Calu3 (cell line): Measurements from ENCODE around the gene IL17RB. TPM values are rescaled to one million over a fixed set of nuclear protein-coding genes. Genes with fewer than 3 reads are reported as not detected.

ENCODE experiments used
- BruUV-seq: library from RNA; stranded (reverse); fragments of 400-500 nt; replicated peaks from 2 replicates; lab custom pipeline; 2021; lab: Mats Ljungman, UMichigan
- CTCF ChIA-PET: fragments of 300-600 bp; sonication (Branson Sonifier 250); formaldehyde crosslinking; loops from one replicate; lab custom pipeline; 2022; ENCODE audit warnings: antibody characterized with exemption; lab: Charles Lee
- DNase-seq: peaks from one replicate; pipeline ENCODE4 v3.0.0; 2022
- H3K27ac Mint-ChIP-seq: one replicate; pipeline ENCODE4 v1.8.0; 2022; ENCODE audit warnings: mixed read lengths; ENCODE audit not compliant: unreplicated experiment
- H3K27me3 Mint-ChIP-seq: one replicate; pipeline ENCODE4 v1.8.0; 2022; ENCODE audit warnings: mixed read lengths; ENCODE audit not compliant: unreplicated experiment
- H3K36me3 Mint-ChIP-seq: one replicate; pipeline ENCODE4 v1.8.0; 2022; ENCODE audit warnings: mild to moderate bottlenecking, moderate library complexity, mixed read lengths; ENCODE audit not compliant: insufficient read depth, unreplicated experiment
- H3K4me1 Mint-ChIP-seq: one replicate; pipeline ENCODE4 v1.8.0; 2022; ENCODE audit warnings: mild to moderate bottlenecking, low read depth, mixed read lengths; ENCODE audit not compliant: unreplicated experiment
- H3K4me3 Mint-ChIP-seq: one replicate; pipeline ENCODE4 v1.8.0; 2022; ENCODE audit warnings: mild to moderate bottlenecking, low read depth, moderate library complexity, mixed read lengths; ENCODE audit not compliant: unreplicated experiment
- H3K9me3 Mint-ChIP-seq: one replicate; pipeline ENCODE4 v1.8.0; 2022; ENCODE audit warnings: low read depth, mixed read lengths; ENCODE audit not compliant: unreplicated experiment
- CTCF ChIP-seq: fragments of 200-600 bp; IDR thresholded peaks from one replicate; pipeline ENCODE4 v1.8.0; 2022; ENCODE audit warnings: antibody characterized with exemption; ENCODE audit not compliant: unreplicated experiment
- intact Hi-C: fragments of 100-400 bp; cut with micrococcal nuclease; formaldehyde crosslinking; loops from one replicate; pipeline ENCODE4 v1.10.0; 2022; ENCODE audit not compliant: unreplicated experiment
- total RNA-seq: library from RNA; stranded (reverse); gene quantifications from 2 replicates; pipeline ENCODE4 v1.2.3, GENCODE V29; 2022

IL17RB gene
- total RNA-seq, 1 experiment from 2014 or later = 21.9 TPM

GRCh38 chr3:53860196-53860595, 13.8 kb downstream of the IL17RB start:
- CTCF ChIA-PET = interaction anchor here (0.6 kb wide), 1 partner anchor 511 kb away, joined by 4 read pairs; no protein-coding TSS in a partner anchor
- no peak for TF ChIP-seq CTCF
- no TSS peak for BruUV-seq
- H3K9me3 Mint-ChIP-seq = no peaks in the 10 kb centered on the region
- H3K36me3 Mint-ChIP-seq = peaks cover 14% of the 10 kb centered on the region
- intact Hi-C loops = no loop called here
- DNase-seq = no peak
- H3K4me1 Mint-ChIP-seq = no peaks in the 10 kb centered on the region
- no peak overlapping the region for H3K27ac Mint-ChIP-seq
- no peaks in the 10 kb centered on the region for H3K27me3 Mint-ChIP-seq
- H3K4me3 Mint-ChIP-seq = no peak overlapping the region

GRCh38 chr3:53862241-53862640, 15.9 kb downstream of the IL17RB start:
- DNase-seq = no peak
- CTCF ChIA-PET = no interaction called here
- no peak overlapping the region for H3K27ac Mint-ChIP-seq
- H3K27me3 Mint-ChIP-seq = no peaks in the 10 kb centered on the region
- H3K4me3 Mint-ChIP-seq = no peak overlapping the region
- no peaks in the 10 kb centered on the region for H3K9me3 Mint-ChIP-seq
- H3K4me1 Mint-ChIP-seq = no peaks in the 10 kb centered on the region
- peaks cover 14% of the 10 kb centered on the region for H3K36me3 Mint-ChIP-seq
- no TSS peak for BruUV-seq
- intact Hi-C loops = no loop called here
- no peak for TF ChIP-seq CTCF

- Mint-ChIP-seq H3K4me3 (no peak overlapping the region), H3K27me3 (no peaks in the 10 kb centered on the region), H3K36me3 (peaks cover 16% of the 10 kb centered on the region), H3K4me1 (no peaks in the 10 kb centered on the region), H3K9me3 (no peaks in the 10 kb centered on the region), H3K27ac (no peak overlapping the region)
- CTCF ChIA-PET = no interaction called here
- no TSS peak for BruUV-seq
- no peak for TF ChIP-seq CTCF
- intact Hi-C loops = no loop called here
- DNase-seq = no peak
Measured at GRCh38 chr3:53863145-53863544, 16.8 kb downstream of the IL17RB start.

- Mint-ChIP-seq H3K4me3 (no peak overlapping the region), H3K27ac (no peak overlapping the region), H3K27me3 (no peaks in the 10 kb centered on the region), H3K4me1 (no peaks in the 10 kb centered on the region), H3K36me3 (peaks cover 31% of the 10 kb centered on the region), H3K9me3 (no peaks in the 10 kb centered on the region)
- intact Hi-C loops = no loop called here
- BruUV-seq = no TSS peak
- no peak for TF ChIP-seq CTCF
- DNase-seq = no peak
- CTCF ChIA-PET = interaction anchor here (0.5 kb wide), 1 partner anchor 53 kb away, joined by 5 read pairs; no protein-coding TSS in a partner anchor
Measured at GRCh38 chr3:53865732-53866499, 19.5 kb downstream of the IL17RB start.
